ENCODE measurements around the gene RAF1. TPM values are rescaled to one million over a fixed set of nuclear protein-coding genes. Genes with fewer than 3 reads are reported as not detected.

Gene RAF1
- total and polyA plus RNA-seq, 2 of the 13 experiments (the other 11 are each of a cell fraction or from before 2014, with no cell fraction given): 72.2 to 91.4 TPM

DNA sequence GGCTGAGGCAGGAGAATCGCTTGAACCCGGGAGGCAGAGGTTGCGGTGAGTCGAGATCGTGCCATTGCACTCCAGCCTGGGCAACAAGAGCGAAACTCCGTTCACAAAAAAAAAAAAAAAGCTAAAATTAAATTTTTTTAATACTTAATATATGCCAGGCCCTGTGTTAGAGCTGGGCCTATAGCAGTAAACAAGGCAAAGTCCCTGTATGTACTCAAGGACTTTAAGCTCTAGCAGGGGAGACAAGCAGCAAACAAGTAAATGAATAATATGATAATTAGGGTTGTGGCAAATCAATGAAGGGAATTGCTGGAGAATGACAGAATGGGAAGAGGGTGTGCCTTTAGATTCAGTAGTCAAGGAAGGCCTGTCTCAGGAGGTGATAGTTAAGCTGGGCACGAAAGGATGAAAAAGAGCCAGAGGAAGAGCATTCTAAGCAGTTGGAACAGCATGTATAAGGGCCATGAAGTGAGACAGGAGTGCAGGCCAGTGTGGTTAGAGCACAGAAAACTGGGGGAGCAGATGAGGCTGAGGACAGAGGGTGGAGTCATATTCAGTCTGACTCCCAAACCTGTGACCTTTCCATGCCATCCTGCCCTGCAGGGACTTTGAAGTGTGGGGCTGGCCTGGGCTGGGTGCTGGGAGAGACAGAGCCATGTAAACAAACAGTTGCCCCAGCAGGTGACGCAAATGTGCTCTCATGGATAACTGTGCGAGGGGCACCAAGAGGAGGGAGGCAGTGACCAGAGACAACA is 6.6 kb upstream of the RAF1 start (continued):
- TF ChIP-seq ZNF619 (CRISPR knock-in tag; IDR thresholded peaks at IDR 0.05): no peak
- TF ChIP-seq, protein P1, sequence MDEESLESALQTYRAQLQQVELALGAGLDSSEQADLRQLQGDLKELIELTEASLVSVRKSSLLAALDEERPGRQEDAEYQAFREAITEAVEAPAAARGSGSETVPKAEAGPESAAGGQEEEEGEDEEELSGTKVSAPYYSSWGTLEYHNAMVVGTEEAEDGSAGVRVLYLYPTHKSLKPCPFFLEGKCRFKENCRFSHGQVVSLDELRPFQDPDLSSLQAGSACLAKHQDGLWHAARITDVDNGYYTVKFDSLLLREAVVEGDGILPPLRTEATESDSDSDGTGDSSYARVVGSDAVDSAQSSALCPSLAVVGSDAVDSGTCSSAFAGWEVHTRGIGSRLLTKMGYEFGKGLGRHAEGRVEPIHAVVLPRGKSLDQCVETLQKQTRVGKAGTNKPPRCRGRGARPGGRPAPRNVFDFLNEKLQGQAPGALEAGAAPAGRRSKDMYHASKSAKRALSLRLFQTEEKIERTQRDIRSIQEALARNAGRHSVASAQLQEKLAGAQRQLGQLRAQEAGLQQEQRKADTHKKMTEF (CRISPR knock-in tag; IDR thresholded peaks at IDR 0.05): peak; percentile 9; the same call in 1 of the 2 replicates
- TF ChIP-seq ZNF264 (CRISPR knock-in tag; IDR thresholded peaks at IDR 0.05): no peak
- TF ChIP-seq, protein P2, sequence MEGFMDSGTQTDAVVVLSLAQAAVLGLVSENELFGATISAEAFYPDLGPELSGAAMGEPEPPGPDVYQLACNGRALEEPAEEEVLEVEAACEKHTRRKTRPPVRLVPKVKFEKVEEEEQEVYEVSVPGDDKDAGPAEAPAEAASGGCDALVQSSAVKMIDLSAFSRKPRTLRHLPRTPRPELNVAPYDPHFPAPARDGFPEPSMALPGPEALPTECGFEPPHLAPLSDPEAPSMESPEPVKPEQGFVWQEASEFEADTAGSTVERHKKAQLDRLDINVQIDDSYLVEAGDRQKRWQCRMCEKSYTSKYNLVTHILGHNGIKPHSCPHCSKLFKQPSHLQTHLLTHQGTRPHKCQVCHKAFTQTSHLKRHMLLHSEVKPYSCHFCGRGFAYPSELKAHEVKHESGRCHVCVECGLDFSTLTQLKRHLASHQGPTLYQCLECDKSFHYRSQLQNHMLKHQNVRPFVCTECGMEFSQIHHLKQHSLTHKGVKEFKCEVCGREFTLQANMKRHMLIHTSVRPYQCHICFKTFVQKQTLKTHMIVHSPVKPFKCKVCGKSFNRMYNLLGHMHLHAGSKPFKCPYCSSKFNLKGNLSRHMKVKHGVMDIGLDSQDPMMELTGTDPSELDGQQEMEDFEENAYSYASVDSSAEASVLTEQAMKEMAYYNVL (CRISPR knock-in tag; IDR thresholded peaks at IDR 0.05; ENCODE audit: borderline replicate concordance): no peak
- no peak for TF ChIP-seq ZNF773 (CRISPR knock-in tag; IDR thresholded peaks at IDR 0.05; ENCODE audit: borderline replicate concordance)
- TF ChIP-seq ZFP62 (CRISPR knock-in tag; IDR thresholded peaks at IDR 0.05): no peak
- no peak for TF ChIP-seq TAF15 (IDR thresholded peaks at IDR 0.05; ENCODE audit: low read depth, low read length, poor library complexity, severe bottlenecking)
- TF ChIP-seq U2AF2 (IDR thresholded peaks at IDR 0.05; ENCODE audit: low read depth, low read length): no peak
- no peak for TF ChIP-seq ZNF790 (CRISPR knock-in tag; IDR thresholded peaks at IDR 0.05; ENCODE audit: borderline replicate concordance)
- TF ChIP-seq ZNF543 (CRISPR knock-in tag; IDR thresholded peaks at IDR 0.05): peak; percentile 65; the same call in 1 of the 2 replicates
- TF ChIP-seq, protein P3, sequence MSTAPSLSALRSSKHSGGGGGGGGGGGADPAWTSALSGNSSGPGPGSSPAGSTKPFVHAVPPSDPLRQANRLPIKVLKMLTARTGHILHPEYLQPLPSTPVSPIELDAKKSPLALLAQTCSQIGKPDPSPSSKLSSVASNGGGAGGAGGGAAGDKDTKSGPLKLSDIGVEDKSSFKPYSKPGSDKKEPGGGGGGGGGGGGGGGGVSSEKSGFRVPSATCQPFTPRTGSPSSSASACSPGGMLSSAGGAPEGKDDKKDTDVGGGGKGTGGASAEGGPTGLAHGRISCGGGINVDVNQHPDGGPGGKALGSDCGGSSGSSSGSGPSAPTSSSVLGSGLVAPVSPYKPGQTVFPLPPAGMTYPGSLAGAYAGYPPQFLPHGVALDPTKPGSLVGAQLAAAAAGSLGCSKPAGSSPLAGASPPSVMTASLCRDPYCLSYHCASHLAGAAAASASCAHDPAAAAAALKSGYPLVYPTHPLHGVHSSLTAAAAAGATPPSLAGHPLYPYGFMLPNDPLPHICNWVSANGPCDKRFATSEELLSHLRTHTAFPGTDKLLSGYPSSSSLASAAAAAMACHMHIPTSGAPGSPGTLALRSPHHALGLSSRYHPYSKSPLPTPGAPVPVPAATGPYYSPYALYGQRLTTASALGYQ (CRISPR knock-in tag; IDR thresholded peaks at IDR 0.05): no peak
- no peak for TF ChIP-seq ZNF660 (CRISPR knock-in tag; IDR thresholded peaks at IDR 0.05; ENCODE audit: borderline replicate concordance, low read depth)
- TF ChIP-seq, protein P4, sequence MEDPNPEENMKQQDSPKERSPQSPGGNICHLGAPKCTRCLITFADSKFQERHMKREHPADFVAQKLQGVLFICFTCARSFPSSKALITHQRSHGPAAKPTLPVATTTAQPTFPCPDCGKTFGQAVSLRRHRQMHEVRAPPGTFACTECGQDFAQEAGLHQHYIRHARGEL (CRISPR knock-in tag; IDR thresholded peaks at IDR 0.05): no peak
- TF ChIP-seq MXD4 (CRISPR knock-in tag; IDR thresholded peaks at IDR 0.05): 0 out of 2 replicates have a peak, but pooled peaks have one; percentile 2
- TF ChIP-seq, protein P5, sequence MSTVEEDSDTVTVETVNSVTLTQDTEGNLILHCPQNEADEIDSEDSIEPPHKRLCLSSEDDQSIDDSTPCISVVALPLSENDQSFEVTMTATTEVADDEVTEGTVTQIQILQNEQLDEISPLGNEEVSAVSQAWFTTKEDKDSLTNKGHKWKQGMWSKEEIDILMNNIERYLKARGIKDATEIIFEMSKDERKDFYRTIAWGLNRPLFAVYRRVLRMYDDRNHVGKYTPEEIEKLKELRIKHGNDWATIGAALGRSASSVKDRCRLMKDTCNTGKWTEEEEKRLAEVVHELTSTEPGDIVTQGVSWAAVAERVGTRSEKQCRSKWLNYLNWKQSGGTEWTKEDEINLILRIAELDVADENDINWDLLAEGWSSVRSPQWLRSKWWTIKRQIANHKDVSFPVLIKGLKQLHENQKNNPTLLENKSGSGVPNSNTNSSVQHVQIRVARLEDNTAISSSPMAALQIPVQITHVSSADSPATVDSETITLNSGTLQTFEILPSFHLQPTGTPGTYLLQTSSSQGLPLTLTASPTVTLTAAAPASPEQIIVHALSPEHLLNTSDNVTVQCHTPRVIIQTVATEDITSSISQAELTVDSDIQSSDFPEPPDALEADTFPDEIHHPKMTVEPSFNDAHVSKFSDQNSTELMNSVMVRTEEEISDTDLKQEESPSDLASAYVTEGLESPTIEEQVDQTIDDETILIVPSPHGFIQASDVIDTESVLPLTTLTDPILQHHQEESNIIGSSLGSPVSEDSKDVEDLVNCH (CRISPR knock-in tag; IDR thresholded peaks at IDR 0.05): no peak
- TF ChIP-seq, protein P6, sequence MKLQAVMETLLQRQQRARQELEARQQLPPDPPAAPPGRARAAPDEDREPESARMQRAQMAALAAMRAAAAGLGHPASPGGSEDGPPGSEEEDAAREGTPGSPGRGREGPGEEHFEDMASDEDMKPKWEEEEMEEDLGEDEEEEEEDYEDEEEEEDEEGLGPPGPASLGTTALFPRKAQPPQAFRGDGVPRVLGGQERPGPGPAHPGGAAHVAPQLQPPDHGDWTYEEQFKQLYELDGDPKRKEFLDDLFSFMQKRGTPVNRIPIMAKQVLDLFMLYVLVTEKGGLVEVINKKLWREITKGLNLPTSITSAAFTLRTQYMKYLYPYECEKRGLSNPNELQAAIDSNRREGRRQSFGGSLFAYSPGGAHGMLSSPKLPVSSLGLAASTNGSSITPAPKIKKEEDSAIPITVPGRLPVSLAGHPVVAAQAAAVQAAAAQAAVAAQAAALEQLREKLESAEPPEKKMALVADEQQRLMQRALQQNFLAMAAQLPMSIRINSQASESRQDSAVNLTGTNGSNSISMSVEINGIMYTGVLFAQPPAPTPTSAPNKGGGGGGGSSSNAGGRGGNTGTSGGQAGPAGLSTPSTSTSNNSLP (IDR thresholded peaks at IDR 0.05; ENCODE audit: low read depth, low read length): peak; percentile 48; the same call in 1 of the 2 replicates
- TF ChIP-seq ZNF180 (CRISPR knock-in tag; IDR thresholded peaks at IDR 0.05; ENCODE audit: borderline replicate concordance, low read depth): no peak
- TF ChIP-seq CCAR2 (optimal IDR thresholded peaks at IDR 0.05; ENCODE audit: low read depth, low read length): no peak
- no peak for TF ChIP-seq RFX1 (IDR thresholded peaks at IDR 0.05)
